Measurements from ENCODE around the gene GLDN.
A peak's percentile ranks its signal among the peaks of the same experiment; 100 is the strongest.

DNA sequence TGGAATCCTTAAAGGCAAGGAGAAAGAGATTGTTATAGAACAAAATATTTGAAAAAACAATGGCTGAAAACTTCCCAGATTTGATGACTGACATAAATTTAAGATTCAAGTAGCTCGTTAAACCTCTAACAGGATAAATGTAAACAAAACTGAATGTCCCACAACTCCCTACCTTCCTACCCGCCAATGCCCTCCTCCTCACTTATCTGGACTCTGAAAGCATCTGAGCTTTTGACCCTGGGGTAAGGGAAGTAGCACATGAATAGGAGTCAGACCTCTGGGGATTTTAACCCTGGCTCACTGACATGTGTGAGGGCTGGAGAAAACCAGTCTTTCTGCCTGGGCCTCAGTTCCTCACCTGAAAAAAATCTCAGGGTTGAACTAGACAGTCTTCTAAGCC is 29.9 kb upstream of the GLDN start:
- TF ChIP-seq, protein P1, sequence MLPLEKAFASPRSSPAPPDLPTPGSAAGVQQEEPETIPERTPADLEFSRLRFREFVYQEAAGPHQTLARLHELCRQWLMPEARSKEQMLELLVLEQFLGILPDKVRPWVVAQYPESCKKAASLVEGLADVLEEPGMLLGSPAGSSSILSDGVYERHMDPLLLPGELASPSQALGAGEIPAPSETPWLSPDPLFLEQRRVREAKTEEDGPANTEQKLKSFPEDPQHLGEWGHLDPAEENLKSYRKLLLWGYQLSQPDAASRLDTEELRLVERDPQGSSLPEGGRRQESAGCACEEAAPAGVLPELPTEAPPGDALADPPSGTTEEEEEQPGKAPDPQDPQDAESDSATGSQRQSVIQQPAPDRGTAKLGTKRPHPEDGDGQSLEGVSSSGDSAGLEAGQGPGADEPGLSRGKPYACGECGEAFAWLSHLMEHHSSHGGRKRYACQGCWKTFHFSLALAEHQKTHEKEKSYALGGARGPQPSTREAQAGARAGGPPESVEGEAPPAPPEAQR (tag by site-specific recombination; IDR thresholded peaks at IDR 0.05), result no peak
- TF ChIP-seq REPIN1 (tag by site-specific recombination; IDR thresholded peaks at IDR 0.05; ENCODE audit: low read depth) (no peak), CTCF (tag by site-specific recombination; IDR thresholded peaks at IDR 0.05) (no peak), ZNF148 (tag by site-specific recombination; IDR thresholded peaks at IDR 0.05; ENCODE audit: borderline replicate concordance) (no peak), ZNF354C (tag by site-specific recombination; IDR thresholded peaks at IDR 0.05; ENCODE audit: borderline replicate concordance, low read depth) (no peak), ZNF561 (tag by site-specific recombination; IDR thresholded peaks at IDR 0.05; ENCODE audit: borderline replicate concordance) (0 out of 2 replicates have a peak, but pooled peaks have one; percentile 25), ZBTB10 (tag by site-specific recombination; IDR thresholded peaks at IDR 0.05) (no peak), ZNF777 (tag by site-specific recombination; IDR thresholded peaks at IDR 0.05; ENCODE audit: borderline replicate concordance) (no peak), ZNF701 (tag by site-specific recombination; IDR thresholded peaks at IDR 0.05) (no peak), ZNF600 (tag by site-specific recombination; IDR thresholded peaks at IDR 0.05) (no peak), ZFHX2 (tag by site-specific recombination; conservative IDR thresholded peaks at IDR 0.05) (no peak)
- TF ChIP-seq, protein P2, sequence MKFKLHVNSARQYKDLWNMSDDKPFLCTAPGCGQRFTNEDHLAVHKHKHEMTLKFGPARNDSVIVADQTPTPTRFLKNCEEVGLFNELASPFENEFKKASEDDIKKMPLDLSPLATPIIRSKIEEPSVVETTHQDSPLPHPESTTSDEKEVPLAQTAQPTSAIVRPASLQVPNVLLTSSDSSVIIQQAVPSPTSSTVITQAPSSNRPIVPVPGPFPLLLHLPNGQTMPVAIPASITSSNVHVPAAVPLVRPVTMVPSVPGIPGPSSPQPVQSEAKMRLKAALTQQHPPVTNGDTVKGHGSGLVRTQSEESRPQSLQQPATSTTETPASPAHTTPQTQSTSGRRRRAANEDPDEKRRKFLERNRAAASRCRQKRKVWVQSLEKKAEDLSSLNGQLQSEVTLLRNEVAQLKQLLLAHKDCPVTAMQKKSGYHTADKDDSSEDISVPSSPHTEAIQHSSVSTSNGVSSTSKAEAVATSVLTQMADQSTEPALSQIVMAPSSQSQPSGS (tag by site-specific recombination; IDR thresholded peaks at IDR 0.05; ENCODE audit: low read depth), result no peak
- TF ChIP-seq, protein P3, sequence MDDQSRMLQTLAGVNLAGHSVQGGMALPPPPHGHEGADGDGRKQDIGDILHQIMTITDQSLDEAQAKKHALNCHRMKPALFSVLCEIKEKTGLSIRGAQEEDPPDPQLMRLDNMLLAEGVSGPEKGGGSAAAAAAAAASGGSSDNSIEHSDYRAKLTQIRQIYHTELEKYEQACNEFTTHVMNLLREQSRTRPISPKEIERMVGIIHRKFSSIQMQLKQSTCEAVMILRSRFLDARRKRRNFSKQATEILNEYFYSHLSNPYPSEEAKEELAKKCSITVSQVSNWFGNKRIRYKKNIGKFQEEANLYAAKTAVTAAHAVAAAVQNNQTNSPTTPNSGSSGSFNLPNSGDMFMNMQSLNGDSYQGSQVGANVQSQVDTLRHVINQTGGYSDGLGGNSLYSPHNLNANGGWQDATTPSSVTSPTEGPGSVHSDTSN (CRISPR knock-in tag; IDR thresholded peaks at IDR 0.05), result no peak
- TF ChIP-seq, protein P4, sequence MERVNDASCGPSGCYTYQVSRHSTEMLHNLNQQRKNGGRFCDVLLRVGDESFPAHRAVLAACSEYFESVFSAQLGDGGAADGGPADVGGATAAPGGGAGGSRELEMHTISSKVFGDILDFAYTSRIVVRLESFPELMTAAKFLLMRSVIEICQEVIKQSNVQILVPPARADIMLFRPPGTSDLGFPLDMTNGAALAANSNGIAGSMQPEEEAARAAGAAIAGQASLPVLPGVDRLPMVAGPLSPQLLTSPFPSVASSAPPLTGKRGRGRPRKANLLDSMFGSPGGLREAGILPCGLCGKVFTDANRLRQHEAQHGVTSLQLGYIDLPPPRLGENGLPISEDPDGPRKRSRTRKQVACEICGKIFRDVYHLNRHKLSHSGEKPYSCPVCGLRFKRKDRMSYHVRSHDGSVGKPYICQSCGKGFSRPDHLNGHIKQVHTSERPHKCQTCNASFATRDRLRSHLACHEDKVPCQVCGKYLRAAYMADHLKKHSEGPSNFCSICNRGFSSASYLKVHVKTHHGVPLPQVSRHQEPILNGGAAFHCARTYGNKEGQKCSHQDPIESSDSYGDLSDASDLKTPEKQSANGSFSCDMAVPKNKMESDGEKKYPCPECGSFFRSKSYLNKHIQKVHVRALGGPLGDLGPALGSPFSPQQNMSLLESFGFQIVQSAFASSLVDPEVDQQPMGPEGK (tag by site-specific recombination; IDR thresholded peaks at IDR 0.05), result no peak
